ENCODE data around the gene ACO2. TPM values are rescaled to one million over a fixed set of nuclear protein-coding genes. Genes with fewer than 3 reads are reported as not detected.
A peak's percentile ranks its signal among the peaks of the same experiment; 100 is the strongest.

The ACO2 gene
- total RNA-seq, 1 donor from 2014 or later: 78.6 TPM

GRCh38 chr22:41517172-41518047, 48.5 kb downstream of the ACO2 start:
- no peak for DNase-seq (ENCODE audit: extremely low spot score in 2 of 2)
- intact Hi-C loops (cut with DNase I): no loop called here

GRCh38 chr22:41518048-41518347, 49.1 kb downstream of the ACO2 start:
- H3K4me1 ChIP-seq: peaks cover 17% of the 10 kb centered on the region
- intact Hi-C loops (cut with DNase I): no loop called here
- no peak for TF ChIP-seq CTCF (IDR thresholded peaks at IDR 0.05)
- no peak for TF ChIP-seq POLR2A (IDR thresholded peaks at IDR 0.05)
- no peak for TF ChIP-seq POLR2AphosphoS5 (IDR thresholded peaks at IDR 0.05; ENCODE audit: insufficient read depth in 1 of 2, low read depth in 1 of 2)
- H3K27ac ChIP-seq: peak overlapping the region; percentile 23
- H3K9me3 ChIP-seq: no peaks in the 10 kb centered on the region
- H3K27me3 ChIP-seq: no peaks in the 10 kb centered on the region
- no peak overlapping the region for H3K4me3 ChIP-seq
- peaks cover 0 to 21% of the 10 kb centered on the region in 2 donors for H3K36me3 ChIP-seq
- DNase-seq (ENCODE audit: extremely low spot score in 2 of 2): no peak

More at GRCh38 chr22:41517172-41518047, 48.5 kb downstream of the ACO2 start:
- no peak overlapping the region for H3K4me3 ChIP-seq
- H3K27ac ChIP-seq: peak overlapping the region; percentile 23
- peaks cover 23% of the 10 kb centered on the region for H3K4me1 ChIP-seq
- H3K27me3 ChIP-seq: no peaks in the 10 kb centered on the region
- no peaks in the 10 kb centered on the region for H3K9me3 ChIP-seq
- H3K36me3 ChIP-seq: peaks cover 0 to 23% of the 10 kb centered on the region in 2 donors
- TF ChIP-seq POLR2AphosphoS5 (IDR thresholded peaks at IDR 0.05; ENCODE audit: insufficient read depth in 1 of 2, low read depth in 1 of 2) (no peak), CTCF (IDR thresholded peaks at IDR 0.05) (peak; percentile 77 to 87 (median 84))

GRCh38 chr22:41521126-41521525, 52.2 kb downstream of the ACO2 start:
- intact Hi-C loops (cut with DNase I): no loop called here
- peaks cover 0 to 25% of the 10 kb centered on the region in 2 donors for H3K36me3 ChIP-seq
- H3K4me1 ChIP-seq: peaks cover 25% of the 10 kb centered on the region

GRCh38 chr22:41522813-41523212, 53.9 kb downstream of the ACO2 start:
- intact Hi-C loops (cut with DNase I): no loop called here
- H3K27ac ChIP-seq: peak overlapping the region; percentile 67
- H3K4me3 ChIP-seq: no peak overlapping the region
- DNase-seq (ENCODE audit: extremely low spot score in 2 of 2): no peak
- H3K27me3 ChIP-seq: no peaks in the 10 kb centered on the region
- no peaks in the 10 kb centered on the region for H3K9me3 ChIP-seq
- peaks cover 0 to 28% of the 10 kb centered on the region in 2 donors for H3K36me3 ChIP-seq
- no peak for TF ChIP-seq CTCF (IDR thresholded peaks at IDR 0.05)
- TF ChIP-seq POLR2AphosphoS5 (IDR thresholded peaks at IDR 0.05; ENCODE audit: insufficient read depth in 1 of 2, low read depth in 1 of 2): no peak
- no peak for TF ChIP-seq POLR2A (IDR thresholded peaks at IDR 0.05)
- H3K4me1 ChIP-seq: peaks cover 18% of the 10 kb centered on the region

More at GRCh38 chr22:41521126-41521525, 52.2 kb downstream of the ACO2 start:
- Histone ChIP-seq H3K27me3 (no peaks in the 10 kb centered on the region), H3K4me3 (no peak overlapping the region), H3K9me3 (no peaks in the 10 kb centered on the region), H3K27ac (no peak overlapping the region)
- TF ChIP-seq POLR2A (IDR thresholded peaks at IDR 0.05): no peak
- TF ChIP-seq POLR2AphosphoS5 (IDR thresholded peaks at IDR 0.05; ENCODE audit: insufficient read depth in 1 of 2, low read depth in 1 of 2): no peak
- no peak for TF ChIP-seq CTCF (IDR thresholded peaks at IDR 0.05)
- DNase-seq (ENCODE audit: extremely low spot score in 2 of 2): no peak
